Measurements from ENCODE around the gene DDX25.

The DDX25 gene

DNA sequence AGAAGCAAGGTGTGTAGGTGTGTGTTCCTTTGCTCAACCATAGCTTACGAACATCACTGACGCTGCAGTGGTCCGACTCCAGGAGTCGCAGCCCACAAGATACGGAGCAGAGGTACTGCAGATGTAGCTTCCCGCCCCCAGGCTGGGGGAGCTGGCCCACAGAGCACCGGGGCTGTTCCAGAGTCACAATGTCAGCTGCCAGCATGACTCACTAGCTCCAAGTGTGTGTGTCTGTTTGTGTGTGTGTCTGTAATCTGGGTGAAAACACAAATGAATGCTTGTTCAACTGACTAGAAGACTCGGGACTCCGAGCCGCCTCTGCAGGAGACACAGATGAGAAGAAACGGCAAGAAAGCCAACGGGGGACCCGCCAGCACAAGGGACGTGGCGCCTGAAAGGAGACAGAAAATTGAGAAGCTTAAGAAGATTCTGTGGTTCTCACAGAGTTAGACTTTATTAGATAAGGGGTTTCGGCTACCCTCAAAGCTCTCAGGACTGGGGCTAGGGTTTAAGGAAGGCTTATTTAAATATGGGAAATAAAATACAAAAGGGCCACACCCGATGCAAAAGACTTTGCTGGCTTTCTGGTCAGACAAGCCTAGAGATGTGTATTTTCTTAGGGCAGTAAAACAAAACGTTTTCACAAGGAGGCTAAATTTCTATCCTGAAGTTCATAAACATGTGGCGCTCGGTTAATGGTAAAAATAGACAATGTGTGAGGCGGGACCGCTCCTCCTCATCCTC, 52.3 kb downstream of the DDX25 start:
- H3K4me1 Mint-ChIP-seq, result peaks cover 7% of the 10 kb centered on the region
- H3K9me3 Mint-ChIP-seq, result no peaks in the 10 kb centered on the region
- no peak overlapping the region for H3K4me3 Mint-ChIP-seq
- H3K27ac Mint-ChIP-seq, result no peak overlapping the region
- H3K36me3 Mint-ChIP-seq (ENCODE audit: low read depth), result peaks cover 50% of the 10 kb centered on the region
- no peak for DNase-seq
- peaks cover 2% of the 10 kb centered on the region for H3K27me3 Mint-ChIP-seq (ENCODE audit: low read depth, poor library complexity)
- TF ChIP-seq, protein P1, sequence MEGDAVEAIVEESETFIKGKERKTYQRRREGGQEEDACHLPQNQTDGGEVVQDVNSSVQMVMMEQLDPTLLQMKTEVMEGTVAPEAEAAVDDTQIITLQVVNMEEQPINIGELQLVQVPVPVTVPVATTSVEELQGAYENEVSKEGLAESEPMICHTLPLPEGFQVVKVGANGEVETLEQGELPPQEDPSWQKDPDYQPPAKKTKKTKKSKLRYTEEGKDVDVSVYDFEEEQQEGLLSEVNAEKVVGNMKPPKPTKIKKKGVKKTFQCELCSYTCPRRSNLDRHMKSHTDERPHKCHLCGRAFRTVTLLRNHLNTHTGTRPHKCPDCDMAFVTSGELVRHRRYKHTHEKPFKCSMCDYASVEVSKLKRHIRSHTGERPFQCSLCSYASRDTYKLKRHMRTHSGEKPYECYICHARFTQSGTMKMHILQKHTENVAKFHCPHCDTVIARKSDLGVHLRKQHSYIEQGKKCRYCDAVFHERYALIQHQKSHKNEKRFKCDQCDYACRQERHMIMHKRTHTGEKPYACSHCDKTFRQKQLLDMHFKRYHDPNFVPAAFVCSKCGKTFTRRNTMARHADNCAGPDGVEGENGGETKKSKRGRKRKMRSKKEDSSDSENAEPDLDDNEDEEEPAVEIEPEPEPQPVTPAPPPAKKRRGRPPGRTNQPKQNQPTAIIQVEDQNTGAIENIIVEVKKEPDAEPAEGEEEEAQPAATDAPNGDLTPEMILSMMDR (IDR thresholded peaks at IDR 0.05), result no peak

DNA sequence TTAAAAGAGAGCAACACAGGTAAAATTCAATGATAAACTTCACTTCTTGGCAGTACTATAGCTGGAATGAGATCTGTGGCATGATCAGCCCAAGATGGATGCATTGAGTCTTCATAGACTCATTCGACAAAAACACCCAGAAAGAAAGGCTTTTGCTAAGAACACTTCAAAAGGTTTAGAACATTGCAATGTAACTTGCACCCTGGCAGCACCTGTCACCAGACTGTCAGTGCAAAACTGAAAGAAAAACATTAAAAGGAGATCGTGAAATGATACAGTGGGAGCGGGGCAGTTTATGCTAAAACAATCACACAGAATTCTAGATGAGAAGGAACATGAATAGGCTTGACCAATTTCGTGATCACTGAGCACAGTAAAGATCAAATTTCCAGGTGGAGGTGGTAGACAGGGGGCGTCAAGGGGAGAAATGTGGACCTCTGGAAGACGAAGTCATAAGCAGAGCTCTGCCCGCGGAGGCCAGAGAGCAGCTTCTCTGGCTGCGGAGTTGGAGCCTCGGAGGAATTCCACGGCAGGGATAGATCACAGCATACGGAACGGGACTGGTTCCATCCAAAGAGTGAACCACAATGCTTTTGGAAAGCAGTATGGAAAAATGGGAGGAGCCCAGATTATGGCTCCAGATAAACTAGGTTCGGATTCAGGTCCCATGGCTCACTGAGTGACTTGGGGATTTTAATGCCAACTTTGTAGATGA, 53.5 kb downstream of the DDX25 start:
- no peaks in the 10 kb centered on the region for H3K4me1 Mint-ChIP-seq
- peaks cover 62% of the 10 kb centered on the region for H3K36me3 Mint-ChIP-seq (ENCODE audit: low read depth)
- H3K27me3 Mint-ChIP-seq (ENCODE audit: low read depth, poor library complexity), result peaks cover under 1% of the 10 kb centered on the region
- no peak overlapping the region for H3K27ac Mint-ChIP-seq
- no peak overlapping the region for H3K4me3 Mint-ChIP-seq
- peaks cover 10% of the 10 kb centered on the region for H3K9me3 Mint-ChIP-seq
- TF ChIP-seq, protein P1 (IDR thresholded peaks at IDR 0.05), result no peak
- no peak for DNase-seq

DNA sequence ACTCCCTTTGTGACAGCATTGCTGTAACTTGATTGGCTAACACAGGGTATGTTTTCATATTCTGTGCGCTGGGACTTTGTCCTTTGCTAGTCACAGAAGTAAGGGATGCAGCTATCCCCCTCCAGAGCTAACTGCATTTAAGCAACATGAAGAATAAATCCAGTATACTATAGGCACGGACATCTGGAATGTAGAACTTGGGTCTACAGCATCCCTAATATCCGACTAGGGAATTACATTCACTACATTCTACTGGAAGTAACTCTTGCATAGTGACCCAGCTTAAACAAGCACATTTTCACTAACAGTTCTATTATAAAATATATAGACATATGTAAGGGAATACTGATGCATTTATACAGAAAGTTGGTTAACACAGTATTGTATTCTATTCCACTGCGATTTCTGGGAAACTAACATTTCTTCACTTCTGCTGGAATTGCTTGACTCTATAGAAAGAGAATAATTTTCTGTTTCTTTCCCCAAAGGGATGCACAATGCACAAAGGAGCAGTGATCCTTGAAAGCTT, 54.6 kb downstream of the DDX25 start:
- Mint-ChIP-seq H3K4me1 (no peaks in the 10 kb centered on the region), H3K4me3 (no peak overlapping the region), H3K27me3 (ENCODE audit: low read depth, poor library complexity) (no peaks in the 10 kb centered on the region), H3K36me3 (ENCODE audit: low read depth) (peaks cover 74% of the 10 kb centered on the region), H3K9me3 (peaks cover 22% of the 10 kb centered on the region), H3K27ac (no peak overlapping the region)
- no peak for DNase-seq
- TF ChIP-seq, protein P1 (IDR thresholded peaks at IDR 0.05), result no peak

DNA sequence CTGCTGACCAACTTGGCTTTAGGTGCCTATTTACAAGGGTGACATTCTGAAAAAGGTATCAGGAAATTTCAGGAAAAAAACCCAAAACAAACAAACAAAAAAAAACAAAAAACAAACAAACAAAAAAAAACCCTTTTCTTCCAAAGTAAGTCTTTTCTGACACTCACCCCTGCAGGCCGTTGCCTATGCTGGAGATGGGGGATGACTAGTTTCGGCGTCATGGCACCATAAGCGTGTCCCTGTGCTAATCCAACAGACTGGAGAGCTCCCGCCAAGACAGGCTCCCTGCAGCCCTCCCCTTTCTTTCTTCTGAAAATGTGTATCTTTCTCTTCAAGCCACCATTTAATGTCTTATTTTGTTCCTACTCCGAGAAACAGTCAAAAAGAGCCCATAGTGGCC, 55.2 kb downstream of the DDX25 start:
- H3K4me3 Mint-ChIP-seq, result no peak overlapping the region
- H3K36me3 Mint-ChIP-seq (ENCODE audit: low read depth), result peaks cover 79% of the 10 kb centered on the region
- no peak for DNase-seq
- peaks cover 23% of the 10 kb centered on the region for H3K9me3 Mint-ChIP-seq
- TF ChIP-seq, protein P1 (IDR thresholded peaks at IDR 0.05), result no peak
- no peaks in the 10 kb centered on the region for H3K27me3 Mint-ChIP-seq (ENCODE audit: low read depth, poor library complexity)
- H3K27ac Mint-ChIP-seq, result no peak overlapping the region
- H3K4me1 Mint-ChIP-seq, result no peaks in the 10 kb centered on the region

DNA sequence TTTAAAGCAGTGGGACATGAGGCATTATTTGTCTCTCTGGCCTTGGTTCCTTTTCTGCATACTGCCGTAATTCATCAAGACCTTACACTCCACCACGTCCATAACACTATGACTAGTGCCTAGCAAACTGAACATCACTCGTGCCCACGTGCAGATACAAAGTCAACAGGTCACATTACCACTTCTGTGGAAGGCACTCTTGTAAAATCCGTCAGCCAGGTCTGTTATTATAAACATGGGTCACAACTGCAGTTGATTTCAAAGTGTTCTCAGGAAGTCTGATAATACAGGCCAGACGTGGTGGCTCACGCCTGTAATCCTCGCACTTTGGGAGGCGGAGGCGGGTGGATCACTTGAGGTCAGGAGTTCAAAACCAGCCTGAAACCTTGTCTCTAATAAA, 55.6 kb downstream of the DDX25 start:
- no peak for DNase-seq
- Mint-ChIP-seq H3K27ac (no peak overlapping the region), H3K36me3 (ENCODE audit: low read depth) (peaks cover 82% of the 10 kb centered on the region)

More for the DNA sequence above, 55.6 kb downstream of the DDX25 start:
- Mint-ChIP-seq H3K4me1 (no peaks in the 10 kb centered on the region), H3K27me3 (ENCODE audit: low read depth, poor library complexity) (no peaks in the 10 kb centered on the region), H3K9me3 (peaks cover 23% of the 10 kb centered on the region), H3K4me3 (no peak overlapping the region)
- TF ChIP-seq, protein P1 (IDR thresholded peaks at IDR 0.05), result no peak
